ENCODE data around the gene DHX35.

DHX35 gene

GRCh38 chr20:38997622-38998021, 35.5 kb downstream of the DHX35 start:
- no peaks in the 10 kb centered on the region for H3K9me3 ChIP-seq (ENCODE audit: insufficient read depth, low read length, severe bottlenecking)
- ATAC-seq (ENCODE audit: insufficient read depth, low read depth): peak; percentile 64
- H3K4me1 ChIP-seq (ENCODE audit: insufficient read depth, low read length): no peaks in the 10 kb centered on the region
- no peak for TF ChIP-seq CTCF (IDR thresholded peaks at IDR 0.05; ENCODE audit: borderline replicate concordance, extremely low read depth, low read length, poor library complexity, severe bottlenecking)
- TF ChIP-seq EZH2 (IDR thresholded peaks at IDR 0.05; ENCODE audit: borderline replicate concordance, low read depth, low read length, severe bottlenecking): no peak
- no peak overlapping the region for H3K9ac ChIP-seq (ENCODE audit: low read depth, low read length)
- no peaks in the 10 kb centered on the region for H3K27me3 ChIP-seq (ENCODE audit: insufficient read depth, low read length, poor library complexity)
- peaks cover 79% of the 10 kb centered on the region for H3K36me3 ChIP-seq (ENCODE audit: insufficient read depth, low read length)
- no peaks in the 10 kb centered on the region for H3K79me2 ChIP-seq (ENCODE audit: insufficient read depth, low read length)
- DNase-seq: peak; percentile 31
- H2AFZ ChIP-seq (ENCODE audit: low read depth, low read length): no peak overlapping the region
- no peaks in the 10 kb centered on the region for H4K20me1 ChIP-seq (ENCODE audit: insufficient read depth, low read length)
- H3K27ac ChIP-seq (ENCODE audit: low read length): no peak overlapping the region
- no peak overlapping the region for H3K4me3 ChIP-seq (ENCODE audit: low read depth in 1 of 2, low read length in 2 of 2)
- H3K4me2 ChIP-seq (ENCODE audit: insufficient read depth, low read length): no peak overlapping the region

GRCh38 chr20:38999217-38999616, 37.1 kb downstream of the DHX35 start:
- Histone ChIP-seq H3K79me2 (ENCODE audit: insufficient read depth, low read length) (no peaks in the 10 kb centered on the region), H3K36me3 (ENCODE audit: insufficient read depth, low read length) (peaks cover 82% of the 10 kb centered on the region), H3K27me3 (ENCODE audit: insufficient read depth, low read length, poor library complexity) (no peaks in the 10 kb centered on the region), H3K4me2 (ENCODE audit: insufficient read depth, low read length) (no peak overlapping the region), H4K20me1 (ENCODE audit: insufficient read depth, low read length) (no peaks in the 10 kb centered on the region), H3K4me3 (ENCODE audit: low read depth in 1 of 2, low read length in 2 of 2) (no peak overlapping the region), H2AFZ (ENCODE audit: low read depth, low read length) (no peak overlapping the region), H3K4me1 (ENCODE audit: insufficient read depth, low read length) (no peaks in the 10 kb centered on the region), H3K9me3 (ENCODE audit: insufficient read depth, low read length, severe bottlenecking) (no peaks in the 10 kb centered on the region), H3K27ac (ENCODE audit: low read length) (no peak overlapping the region), H3K9ac (ENCODE audit: low read depth, low read length) (no peak overlapping the region)
- ATAC-seq (ENCODE audit: insufficient read depth, low read depth) (no peak), DNase-seq (no peak)
- no peak for TF ChIP-seq CTCF (IDR thresholded peaks at IDR 0.05; ENCODE audit: borderline replicate concordance, extremely low read depth, low read length, poor library complexity, severe bottlenecking)
- TF ChIP-seq EZH2 (IDR thresholded peaks at IDR 0.05; ENCODE audit: borderline replicate concordance, low read depth, low read length, severe bottlenecking): no peak

- TF ChIP-seq EZH2 (IDR thresholded peaks at IDR 0.05; ENCODE audit: borderline replicate concordance, low read depth, low read length, severe bottlenecking): no peak
- no peak for TF ChIP-seq CTCF (IDR thresholded peaks at IDR 0.05; ENCODE audit: borderline replicate concordance, extremely low read depth, low read length, poor library complexity, severe bottlenecking)
- Histone ChIP-seq H3K9me3 (ENCODE audit: insufficient read depth, low read length, severe bottlenecking) (no peaks in the 10 kb centered on the region), H3K4me1 (ENCODE audit: insufficient read depth, low read length) (no peaks in the 10 kb centered on the region), H3K4me3 (ENCODE audit: low read depth in 1 of 2, low read length in 2 of 2) (no peak overlapping the region), H3K9ac (ENCODE audit: low read depth, low read length) (no peak overlapping the region), H3K27ac (ENCODE audit: low read length) (no peak overlapping the region), H3K79me2 (ENCODE audit: insufficient read depth, low read length) (no peaks in the 10 kb centered on the region), H3K36me3 (ENCODE audit: insufficient read depth, low read length) (peaks cover 86% of the 10 kb centered on the region), H3K4me2 (ENCODE audit: insufficient read depth, low read length) (no peak overlapping the region), H4K20me1 (ENCODE audit: insufficient read depth, low read length) (no peaks in the 10 kb centered on the region), H3K27me3 (ENCODE audit: insufficient read depth, low read length, poor library complexity) (no peaks in the 10 kb centered on the region), H2AFZ (ENCODE audit: low read depth, low read length) (no peak overlapping the region)
- ATAC-seq (ENCODE audit: insufficient read depth, low read depth) (no peak), DNase-seq (no peak)
Measured at GRCh38 chr20:38999965-39000910, 38.1 kb downstream of the DHX35 start.

All from DND-41 (cell line).